Astrocyte (in vitro differentiated cells and primary cell): ENCODE results near the gene RESP18. TPM values are rescaled to one million over a fixed set of nuclear protein-coding genes. Genes with fewer than 3 reads are reported as not detected.

Source experiments
- DNase-seq: peaks from one replicate; pipeline ENCODE4 v3.0.0-alpha.2; 2010; ENCODE audit warnings: low read depth
- FAIRE-seq: peaks from 2 replicates; lab custom pipeline; 2011; peaks lifted over from hg19 to GRCh38; lab: Jason Lieb, UNC
- H2AFZ ChIP-seq: 2 replicates; pipeline ENCODE4 v1.6.0; 2012; ENCODE audit warnings: low read depth, low read length, inconsistent platforms
- H3K27ac ChIP-seq: 2 replicates; pipeline ENCODE4 v1.5.1; 2011; ENCODE audit warnings: low read depth, low read length, inconsistent platforms
- H3K27me3 ChIP-seq: 2 replicates; pipeline ENCODE4 v1.6.0; 2011; ENCODE audit warnings: low read length, inconsistent platforms; ENCODE audit not compliant: insufficient read depth
- H3K36me3 ChIP-seq: 2 replicates; pipeline ENCODE4 v1.5.1; 2011; ENCODE audit warnings: low read length, inconsistent platforms; ENCODE audit not compliant: insufficient read depth
- H3K4me1 ChIP-seq: 2 replicates; pipeline ENCODE4 v1.5.1; 2011; ENCODE audit warnings: low read length, inconsistent platforms; ENCODE audit not compliant: insufficient read depth
- H3K4me2 ChIP-seq: 2 replicates; pipeline ENCODE4 v1.6.0; 2012; ENCODE audit warnings: low read length, inconsistent platforms
- H3K4me3 ChIP-seq: 2 replicates; pipeline ENCODE4 v1.5.1; 2011; ENCODE audit warnings: low read depth, mild to moderate bottlenecking, low read length, inconsistent platforms; ENCODE audit not compliant: insufficient read depth
- H3K79me2 ChIP-seq: 2 replicates; pipeline ENCODE4 v1.6.0; 2012; ENCODE audit warnings: mild to moderate bottlenecking, low read length, inconsistent platforms; ENCODE audit not compliant: insufficient read depth
- H3K9ac ChIP-seq: 2 replicates; pipeline ENCODE4 v1.6.0; 2012; ENCODE audit warnings: mild to moderate bottlenecking, low read length, inconsistent platforms
- H3K9me3 ChIP-seq: 2 replicates; pipeline ENCODE4 v1.5.1; 2012; ENCODE audit warnings: low read depth, mild to moderate bottlenecking, low read length, inconsistent platforms; ENCODE audit not compliant: insufficient read depth
- H4K20me1 ChIP-seq: 2 replicates; pipeline ENCODE4 v1.6.0; 2012; ENCODE audit warnings: low read length, inconsistent platforms; ENCODE audit not compliant: insufficient read depth
- H3K27ac Mint-ChIP-seq: one replicate; pipeline ENCODE4 v1.8.0; 2021; ENCODE audit warnings: mild to moderate bottlenecking, mixed read lengths; ENCODE audit not compliant: unreplicated experiment
- H3K27me3 Mint-ChIP-seq: one replicate; pipeline ENCODE4 v1.8.0; 2021; ENCODE audit warnings: low read depth, mixed read lengths; ENCODE audit not compliant: unreplicated experiment
- H3K36me3 Mint-ChIP-seq: one replicate; pipeline ENCODE4 v1.8.0; 2021; ENCODE audit warnings: low read depth, mixed read lengths; ENCODE audit not compliant: unreplicated experiment
- H3K4me1 Mint-ChIP-seq: one replicate; pipeline ENCODE4 v1.8.0; 2021; ENCODE audit warnings: low read depth, mixed read lengths; ENCODE audit not compliant: unreplicated experiment
- H3K4me3 Mint-ChIP-seq: one replicate; pipeline ENCODE4 v1.8.0; 2021; ENCODE audit warnings: mild to moderate bottlenecking, moderate library complexity, mixed read lengths; ENCODE audit not compliant: unreplicated experiment
- H3K9me3 Mint-ChIP-seq: one replicate; pipeline ENCODE4 v1.8.0; 2021; ENCODE audit warnings: mild to moderate bottlenecking, mixed read lengths; ENCODE audit not compliant: unreplicated experiment
- EZH2 ChIP-seq: IDR thresholded peaks from 2 replicates; pipeline ENCODE4 v1.6.1; 2012; ENCODE audit warnings: mild to moderate bottlenecking, low read length, inconsistent platforms; ENCODE audit not compliant: insufficient read depth
- total RNA-seq: library from RNA; stranded (reverse); gene quantifications from 2 replicates; pipeline ENCODE4 v1.2.1, GENCODE V29; 2021
- TF ChIP-seq, protein P1 (sequence below): IDR thresholded peaks from 2 replicates; pipeline ENCODE4 v1.5.1; 2011; ENCODE audit warnings: low read depth, mild to moderate bottlenecking, inconsistent platforms, low read length, moderate library complexity; ENCODE audit not compliant: insufficient read depth

The RESP18 gene
- total RNA-seq, 1 donor from 2014 or later: not detected

DNA sequence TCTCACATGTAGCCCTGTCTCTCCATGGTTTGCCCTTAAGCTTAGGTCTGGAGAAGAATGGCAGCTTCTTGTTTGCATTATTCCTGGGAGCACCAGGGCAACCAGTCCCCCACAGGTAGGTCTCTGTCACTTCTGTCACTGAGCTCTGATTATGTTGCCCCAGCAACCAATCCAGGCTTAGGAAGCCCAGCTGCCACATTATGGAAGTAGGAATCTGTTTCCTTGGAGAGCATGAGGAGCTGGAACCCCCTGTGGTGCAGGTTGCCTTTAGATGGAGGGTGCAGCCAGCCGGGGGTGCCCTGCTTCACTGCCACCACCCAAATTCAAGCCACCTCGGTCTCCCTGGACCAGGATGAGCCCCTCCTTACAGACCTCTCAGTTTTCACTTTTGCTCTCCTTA lies 4.8 kb downstream of the RESP18 start:
- H3K4me3 ChIP-seq: no peak overlapping the region
- H3K4me1 ChIP-seq: no peaks in the 10 kb centered on the region
- no peaks in the 10 kb centered on the region for H3K9me3 ChIP-seq
- H3K36me3 Mint-ChIP-seq: peaks cover 6% of the 10 kb centered on the region
- H2AFZ ChIP-seq: no peak overlapping the region
- H3K4me3 Mint-ChIP-seq: no peak overlapping the region
- peaks cover 78% of the 10 kb centered on the region for H3K27me3 ChIP-seq
- no peak for FAIRE-seq
- TF ChIP-seq, protein P1, sequence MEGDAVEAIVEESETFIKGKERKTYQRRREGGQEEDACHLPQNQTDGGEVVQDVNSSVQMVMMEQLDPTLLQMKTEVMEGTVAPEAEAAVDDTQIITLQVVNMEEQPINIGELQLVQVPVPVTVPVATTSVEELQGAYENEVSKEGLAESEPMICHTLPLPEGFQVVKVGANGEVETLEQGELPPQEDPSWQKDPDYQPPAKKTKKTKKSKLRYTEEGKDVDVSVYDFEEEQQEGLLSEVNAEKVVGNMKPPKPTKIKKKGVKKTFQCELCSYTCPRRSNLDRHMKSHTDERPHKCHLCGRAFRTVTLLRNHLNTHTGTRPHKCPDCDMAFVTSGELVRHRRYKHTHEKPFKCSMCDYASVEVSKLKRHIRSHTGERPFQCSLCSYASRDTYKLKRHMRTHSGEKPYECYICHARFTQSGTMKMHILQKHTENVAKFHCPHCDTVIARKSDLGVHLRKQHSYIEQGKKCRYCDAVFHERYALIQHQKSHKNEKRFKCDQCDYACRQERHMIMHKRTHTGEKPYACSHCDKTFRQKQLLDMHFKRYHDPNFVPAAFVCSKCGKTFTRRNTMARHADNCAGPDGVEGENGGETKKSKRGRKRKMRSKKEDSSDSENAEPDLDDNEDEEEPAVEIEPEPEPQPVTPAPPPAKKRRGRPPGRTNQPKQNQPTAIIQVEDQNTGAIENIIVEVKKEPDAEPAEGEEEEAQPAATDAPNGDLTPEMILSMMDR: no peak
- no peak for TF ChIP-seq EZH2
- no peak overlapping the region for H3K9ac ChIP-seq
- no peak overlapping the region for H3K27ac ChIP-seq
- H3K4me2 ChIP-seq: no peak overlapping the region
- H3K4me1 Mint-ChIP-seq: no peaks in the 10 kb centered on the region
- peaks cover 6% of the 10 kb centered on the region for H3K9me3 Mint-ChIP-seq
- H4K20me1 ChIP-seq: no peaks in the 10 kb centered on the region
- H3K27me3 Mint-ChIP-seq: peaks cover 94% of the 10 kb centered on the region
- no peaks in the 10 kb centered on the region for H3K36me3 ChIP-seq
- H3K79me2 ChIP-seq: no peaks in the 10 kb centered on the region
- no peak for DNase-seq
- no peak overlapping the region for H3K27ac Mint-ChIP-seq

DNA sequence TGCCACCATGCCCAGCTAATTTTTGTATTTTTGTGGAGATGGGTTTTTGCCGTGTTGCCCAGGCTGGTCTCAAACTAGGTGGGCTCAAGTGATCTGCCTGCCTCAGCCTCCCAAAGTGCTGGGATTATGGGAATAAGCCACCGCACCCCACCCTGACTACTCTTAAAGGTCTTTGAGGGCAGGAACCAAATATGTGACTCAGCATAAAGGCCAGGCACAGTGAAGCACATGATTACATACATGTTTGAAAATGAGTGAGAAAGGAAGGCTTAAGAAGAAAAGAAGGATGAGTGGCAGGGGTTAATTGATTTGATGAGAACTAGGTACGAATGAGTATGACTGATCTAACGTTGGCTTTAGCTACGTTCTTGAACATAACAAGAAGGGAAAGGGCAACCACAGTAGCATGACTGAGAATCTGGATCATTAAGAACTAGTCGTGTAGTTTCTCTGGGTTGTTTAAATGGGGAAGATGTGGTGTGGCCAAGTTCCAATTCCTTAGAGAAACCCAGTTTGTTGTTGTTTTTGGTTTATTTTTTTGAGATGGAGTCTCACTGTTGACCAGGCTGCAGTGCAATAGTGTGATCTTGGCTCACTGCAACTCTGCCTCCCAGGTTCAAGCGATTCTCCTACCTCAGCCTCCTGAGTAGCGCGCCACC lies 6.8 kb downstream of the RESP18 start:
- peaks cover 66% of the 10 kb centered on the region for H3K27me3 ChIP-seq
- H3K4me1 Mint-ChIP-seq: no peaks in the 10 kb centered on the region
- no peaks in the 10 kb centered on the region for H3K79me2 ChIP-seq
- H4K20me1 ChIP-seq: no peaks in the 10 kb centered on the region
- DNase-seq: no peak
- H3K4me3 Mint-ChIP-seq: peak overlapping the region; percentile 6
- peaks cover 89% of the 10 kb centered on the region for H3K27me3 Mint-ChIP-seq
- H3K4me3 ChIP-seq: no peak overlapping the region
- no peaks in the 10 kb centered on the region for H3K4me1 ChIP-seq
- no peak for FAIRE-seq
- peaks cover 4% of the 10 kb centered on the region for H3K9me3 Mint-ChIP-seq
- H3K9ac ChIP-seq: no peak overlapping the region
- no peaks in the 10 kb centered on the region for H3K9me3 ChIP-seq
- H3K27ac Mint-ChIP-seq: no peak overlapping the region
- no peak overlapping the region for H2AFZ ChIP-seq
- no peaks in the 10 kb centered on the region for H3K36me3 ChIP-seq
- H3K36me3 Mint-ChIP-seq: peaks cover 4% of the 10 kb centered on the region
- TF ChIP-seq EZH2: no peak
- TF ChIP-seq, protein P1: no peak
- H3K27ac ChIP-seq: no peak overlapping the region
- no peak overlapping the region for H3K4me2 ChIP-seq

DNA sequence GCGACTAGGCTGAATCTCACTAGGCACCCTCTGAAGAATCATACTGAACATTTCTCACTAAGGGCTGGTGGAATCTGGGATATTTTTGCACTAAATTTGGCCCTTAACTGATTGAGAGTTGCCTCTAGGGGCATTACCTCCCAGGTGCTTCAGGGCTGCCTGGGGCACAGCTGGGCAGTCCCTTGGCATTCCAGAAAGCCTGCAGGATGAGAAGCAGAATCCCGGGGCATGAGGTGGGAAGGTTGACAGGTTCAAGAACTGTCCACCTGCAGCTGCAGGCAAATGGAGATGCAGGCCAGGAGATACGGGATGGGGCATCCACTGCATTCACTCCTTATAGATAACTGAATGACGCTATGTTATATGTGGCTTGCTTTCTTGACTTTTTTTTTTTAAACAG lies 7.4 kb downstream of the RESP18 start:
- H2AFZ ChIP-seq: no peak overlapping the region
- H3K36me3 ChIP-seq: no peaks in the 10 kb centered on the region
- TF ChIP-seq EZH2: no peak
- H3K79me2 ChIP-seq: no peaks in the 10 kb centered on the region
- Mint-ChIP-seq H3K9me3 (peaks cover 4% of the 10 kb centered on the region), H3K27me3 (peaks cover 82% of the 10 kb centered on the region), H3K4me3 (no peak overlapping the region), H3K36me3 (peaks cover 4% of the 10 kb centered on the region), H3K4me1 (no peaks in the 10 kb centered on the region), H3K27ac (no peak overlapping the region)
- H3K27me3 ChIP-seq: peaks cover 61% of the 10 kb centered on the region
- DNase-seq (no peak), FAIRE-seq (no peak)
- H4K20me1 ChIP-seq: no peaks in the 10 kb centered on the region
- H3K27ac ChIP-seq: no peak overlapping the region
- H3K4me2 ChIP-seq: no peak overlapping the region
- H3K4me3 ChIP-seq: no peak overlapping the region
- H3K4me1 ChIP-seq: no peaks in the 10 kb centered on the region
- H3K9me3 ChIP-seq: no peaks in the 10 kb centered on the region
- H3K9ac ChIP-seq: no peak overlapping the region
